NCI-H1048 (cell line): ENCODE results near the gene ADARB1.

Source experiments
- DNase-seq: peaks from one replicate; lab custom pipeline; 2025; lab: John Stamatoyannopoulos, UW

ADARB1 gene

DNA sequence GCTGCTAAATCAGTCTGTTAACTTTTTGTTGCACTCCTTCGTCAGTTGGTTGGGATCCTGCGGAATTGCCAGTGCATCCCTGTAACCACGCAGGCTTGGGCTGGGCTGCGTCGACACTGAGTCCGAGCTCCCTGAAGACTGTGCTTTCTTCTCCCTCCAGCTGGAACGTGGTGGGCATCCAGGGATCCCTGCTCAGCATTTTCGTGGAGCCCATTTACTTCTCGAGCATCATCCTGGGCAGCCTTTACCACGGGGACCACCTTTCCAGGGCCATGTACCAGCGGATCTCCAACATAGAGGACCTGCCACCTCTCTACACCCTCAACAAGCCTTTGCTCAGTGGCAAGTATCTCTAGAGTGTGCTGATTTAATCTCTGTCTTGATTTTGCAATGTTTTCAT lies 130.0 kb downstream of the ADARB1 start:
- DNase-seq: no peak

DNA sequence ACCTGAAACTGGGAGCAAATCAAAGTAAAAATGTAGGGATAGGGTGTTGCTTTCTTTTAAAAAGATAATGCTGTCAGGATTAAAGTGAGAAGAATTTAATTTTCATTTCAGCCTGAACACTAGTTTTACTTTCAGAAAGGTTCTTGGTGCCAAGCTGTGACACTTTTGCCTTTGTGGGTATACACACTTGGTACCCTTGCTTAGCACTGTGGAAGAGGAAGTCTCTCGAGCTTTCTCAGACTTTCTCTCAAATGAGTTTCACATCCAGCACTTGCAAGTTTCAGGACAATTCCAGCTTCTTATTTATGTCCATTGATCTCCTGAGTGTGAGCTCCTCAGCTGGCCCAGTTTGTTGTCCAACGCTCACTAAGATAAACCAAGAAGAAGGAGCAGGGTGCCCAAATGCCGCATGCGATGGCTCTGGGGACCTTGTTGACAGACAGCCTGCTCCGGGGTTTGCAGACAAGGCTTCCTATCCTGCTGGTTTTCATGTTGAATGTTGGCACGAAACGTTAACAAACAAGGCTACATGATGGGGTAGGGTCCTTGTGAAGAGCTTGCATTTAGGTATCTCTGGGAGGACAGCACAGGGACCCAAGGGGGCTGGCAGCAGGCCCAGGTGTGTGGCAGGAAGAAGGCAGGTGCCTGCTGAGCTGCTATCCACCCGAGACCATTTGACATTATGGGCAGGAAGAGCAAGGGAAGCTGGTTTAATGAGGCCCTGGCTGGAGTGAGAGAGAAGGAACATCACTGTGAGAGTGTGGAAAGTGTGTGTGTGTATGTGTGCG lies 133.7 kb downstream of the ADARB1 start:
- DNase-seq: no peak

DNA sequence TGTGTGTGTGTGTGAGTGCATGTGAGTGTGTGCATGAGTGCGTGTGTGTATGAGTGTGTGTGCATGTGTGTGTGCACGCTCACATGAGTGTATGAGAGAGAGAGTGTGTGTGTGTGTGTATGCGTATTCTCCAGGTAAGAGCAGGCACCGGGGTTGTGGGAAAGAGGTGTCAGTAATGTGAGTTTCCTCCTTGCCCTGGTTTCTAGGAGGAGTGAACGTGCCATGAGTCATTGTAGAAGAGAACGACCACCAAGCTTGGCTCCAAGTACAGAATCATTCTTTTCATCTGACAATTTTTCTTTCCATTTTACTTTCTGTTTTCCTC lies 134.2 kb downstream of the ADARB1 start:
- no peak for DNase-seq

DNA sequence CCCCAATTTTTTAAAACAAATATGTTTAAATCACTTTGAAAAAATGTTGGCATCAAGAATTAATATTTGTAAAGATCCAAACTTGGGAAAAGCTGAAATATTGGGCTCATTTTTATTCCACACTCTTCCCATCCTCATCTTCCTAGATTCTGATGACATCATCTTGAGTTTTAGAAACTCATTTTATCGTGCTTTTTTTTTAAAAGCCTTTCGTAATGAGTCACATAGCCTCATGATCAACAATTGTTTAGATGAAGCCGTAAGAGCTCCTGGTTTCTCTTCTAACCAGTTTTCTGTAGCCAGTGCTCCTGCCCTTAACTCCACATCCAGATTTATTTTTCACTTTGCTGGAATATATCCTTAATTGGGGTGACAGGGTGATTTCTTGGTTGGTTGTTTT lies 134.7 kb downstream of the ADARB1 start:
- DNase-seq: no peak

DNA sequence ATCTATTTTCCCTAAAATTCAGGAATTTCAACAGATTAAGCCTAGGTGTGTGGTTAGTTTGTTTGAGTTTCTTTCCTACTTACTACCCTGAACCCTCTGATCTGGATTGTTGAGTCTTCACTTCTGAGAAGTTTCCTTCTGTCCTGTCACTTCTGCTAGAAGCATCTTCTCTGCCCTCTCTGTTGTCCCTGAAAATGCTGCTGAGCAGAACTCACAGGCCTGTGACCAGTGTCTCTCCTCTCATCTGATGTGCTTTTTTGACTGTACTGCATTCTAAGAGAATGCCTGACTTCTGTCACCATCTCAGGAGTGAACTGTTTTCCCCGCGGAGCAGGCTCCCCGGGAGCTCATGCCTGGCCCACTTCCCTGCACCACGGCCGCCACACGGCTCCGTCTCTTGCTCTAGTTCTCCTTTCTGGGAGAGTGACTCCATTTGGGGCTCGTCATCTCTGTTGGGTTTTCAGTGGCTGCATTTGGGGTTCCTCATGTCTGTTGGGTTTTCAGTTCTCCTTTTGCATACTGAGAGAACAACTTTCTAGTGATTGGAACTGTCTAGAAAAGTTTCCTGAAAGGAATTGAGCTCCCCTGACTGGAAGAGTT lies 135.4 kb downstream of the ADARB1 start:
- no peak for DNase-seq

DNA sequence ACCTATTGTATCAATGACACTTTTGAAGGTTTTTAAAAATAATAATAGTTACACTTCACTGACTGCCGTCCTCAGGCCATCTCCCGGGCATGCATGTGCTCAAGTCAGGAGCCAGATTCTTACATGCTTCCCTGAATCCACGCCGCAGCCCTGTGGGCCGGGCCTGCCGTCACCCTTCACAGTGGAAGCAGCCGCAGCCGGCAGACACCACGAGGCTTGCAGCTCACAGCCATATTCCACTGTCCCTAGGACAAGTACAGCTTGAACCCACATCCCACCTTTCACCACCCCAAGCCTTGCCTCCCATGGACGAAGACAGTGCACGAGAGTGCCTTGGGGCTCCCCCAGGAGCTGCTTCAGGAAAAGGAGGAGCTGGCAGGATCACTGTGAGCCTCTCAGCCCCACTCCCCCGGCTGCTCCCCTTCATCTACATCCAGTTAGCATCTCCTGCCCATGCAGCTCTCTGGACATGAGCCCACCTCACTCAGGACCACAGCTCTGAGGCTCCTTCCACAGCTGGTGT lies 136.1 kb downstream of the ADARB1 start:
- DNase-seq: no peak

DNA sequence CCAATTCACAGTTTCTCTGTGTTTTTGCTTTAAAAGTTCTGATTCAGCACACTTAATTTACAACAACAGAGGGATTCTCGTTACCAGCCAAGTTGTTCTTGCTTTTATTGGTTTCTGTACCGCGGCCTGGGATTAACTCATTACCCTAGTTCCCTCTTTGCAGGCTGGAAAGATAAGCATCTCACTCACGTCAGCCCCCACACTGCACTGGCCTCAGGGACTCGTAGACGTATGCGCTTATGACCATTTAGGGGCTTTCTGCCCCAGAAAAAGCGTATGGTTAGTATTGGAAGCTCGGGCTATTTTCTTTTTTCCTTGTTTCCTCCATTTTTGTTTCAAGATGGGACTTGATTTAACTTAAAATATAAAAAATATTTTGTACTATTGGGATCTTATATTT lies 137.3 kb downstream of the ADARB1 start:
- DNase-seq: no peak

DNA sequence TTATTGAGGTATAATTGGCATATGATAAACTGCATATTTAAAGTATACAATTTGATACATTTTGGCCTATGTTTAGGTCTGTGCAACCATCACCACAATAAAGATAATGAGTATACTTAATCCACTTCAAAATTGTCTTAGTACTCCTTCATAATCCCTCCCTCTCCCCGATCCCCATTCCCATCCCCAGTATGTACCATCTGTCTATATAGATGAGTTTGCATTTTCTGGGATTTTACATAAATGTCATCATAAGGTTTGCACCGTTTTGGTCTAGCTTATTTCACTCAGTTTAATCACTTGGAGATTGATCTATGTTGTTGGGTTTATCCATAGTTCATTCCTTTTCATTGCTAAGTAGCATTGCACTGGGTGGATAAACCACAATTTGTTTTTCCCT lies 139.0 kb downstream of the ADARB1 start:
- DNase-seq: no peak

DNA sequence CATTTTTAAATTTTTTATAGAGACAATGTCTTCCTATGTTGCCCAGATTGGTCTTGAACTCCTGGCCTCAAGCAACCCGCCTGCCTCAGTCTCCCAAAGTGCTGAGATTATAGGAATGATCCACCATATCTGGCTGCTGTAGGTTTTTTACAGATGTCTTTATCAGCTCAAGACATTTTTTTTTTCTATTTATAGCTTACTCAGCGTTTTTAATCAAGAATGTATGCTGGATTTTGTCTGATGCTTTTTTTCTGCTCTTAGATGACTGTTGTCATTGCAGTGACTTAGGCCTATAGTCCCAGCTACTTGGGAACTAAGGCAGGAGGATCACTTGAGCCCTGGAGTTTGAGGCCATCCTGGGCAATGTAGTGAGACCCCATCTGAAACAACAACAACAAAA lies 140.8 kb downstream of the ADARB1 start:
- no peak for DNase-seq

DNA sequence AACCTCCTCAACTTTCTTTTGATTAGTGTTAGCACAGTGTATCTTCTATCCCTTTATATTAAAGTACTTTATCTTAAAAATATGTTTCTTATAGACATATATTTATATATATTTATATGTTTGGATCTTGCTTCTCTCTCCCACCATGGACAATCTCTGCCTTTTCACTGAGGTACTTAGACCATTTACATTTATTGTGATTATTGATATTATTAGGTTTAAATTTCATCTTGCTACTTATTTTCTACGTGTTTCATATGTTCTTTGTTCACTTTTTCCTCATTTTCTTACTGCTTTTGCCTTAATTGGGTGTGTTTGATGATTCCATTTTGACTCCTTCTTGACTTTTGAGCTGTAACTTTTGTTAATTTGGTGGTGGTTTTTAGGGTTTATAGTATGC lies 142.6 kb downstream of the ADARB1 start:
- no peak for DNase-seq

DNA sequence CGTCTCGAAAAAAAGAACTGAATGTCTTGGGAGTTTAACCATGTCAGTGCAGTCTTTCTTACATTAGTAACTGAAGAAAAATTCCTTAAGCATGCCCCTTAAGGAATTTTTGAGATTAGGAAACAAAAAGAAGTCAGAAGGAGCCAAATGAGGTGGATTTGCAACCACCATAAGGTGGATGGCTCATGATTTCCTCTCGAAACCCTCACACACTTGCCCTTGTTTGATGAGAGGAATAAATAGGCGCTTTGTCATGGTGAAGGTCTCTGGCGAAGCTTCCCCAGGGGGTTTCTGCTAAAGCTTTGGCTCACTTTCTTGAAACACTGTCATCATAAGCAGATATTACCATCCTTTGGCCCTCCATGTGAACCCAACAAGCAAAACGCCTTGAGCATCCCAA lies 145.1 kb downstream of the ADARB1 start:
- DNase-seq: no peak

DNA sequence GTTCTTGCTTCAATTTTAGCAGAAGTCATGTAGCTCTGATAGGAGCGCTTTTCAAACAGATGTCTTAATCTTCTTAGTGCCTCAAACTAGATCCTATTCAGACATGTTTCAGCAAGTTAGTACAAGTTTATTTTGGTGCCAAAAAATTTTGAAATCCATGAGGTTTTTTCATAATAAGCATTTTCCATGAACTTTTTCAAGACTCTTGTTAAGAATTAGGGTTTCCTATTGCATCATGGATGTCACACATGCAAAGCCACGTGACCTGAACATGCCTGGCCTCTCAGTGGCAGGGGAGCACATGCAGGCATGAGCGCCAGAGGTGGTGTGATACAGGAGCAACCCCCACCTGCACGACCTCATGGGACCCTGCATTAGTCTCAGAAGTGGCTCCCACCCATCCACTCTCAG lies 145.7 kb downstream of the ADARB1 start:
- no peak for DNase-seq

DNA sequence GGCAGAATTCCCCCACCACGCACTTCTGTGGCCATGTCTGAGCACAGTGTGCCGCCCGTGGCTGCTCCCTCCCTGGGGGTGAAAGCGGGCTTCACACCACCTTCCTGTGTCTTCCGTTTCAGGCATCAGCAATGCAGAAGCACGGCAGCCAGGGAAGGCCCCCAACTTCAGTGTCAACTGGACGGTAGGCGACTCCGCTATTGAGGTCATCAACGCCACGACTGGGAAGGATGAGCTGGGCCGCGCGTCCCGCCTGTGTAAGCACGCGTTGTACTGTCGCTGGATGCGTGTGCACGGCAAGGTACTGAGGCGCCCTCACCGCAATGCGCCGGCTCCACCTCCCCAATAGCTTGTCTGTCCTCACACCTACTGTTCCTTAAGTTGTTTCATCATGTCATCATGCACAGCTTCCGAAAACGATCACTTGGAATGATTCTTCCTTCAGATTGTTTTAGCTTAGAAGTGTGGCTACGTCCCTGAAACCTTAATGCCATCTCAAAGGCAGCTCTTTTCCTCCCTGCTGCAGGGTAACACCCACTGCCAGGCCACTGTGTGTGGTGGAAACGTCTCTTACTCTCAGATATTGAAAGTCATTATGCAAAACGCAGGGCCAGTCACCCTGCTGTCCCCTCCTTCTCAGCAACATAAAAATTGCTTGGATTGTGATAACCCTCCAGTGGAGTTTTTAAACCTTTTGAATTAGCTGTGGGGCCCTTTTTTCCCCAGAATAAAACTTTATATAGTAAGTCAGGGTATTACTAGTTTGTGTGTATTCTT lies 146.5 kb downstream of the ADARB1 start:
- no peak for DNase-seq

DNA sequence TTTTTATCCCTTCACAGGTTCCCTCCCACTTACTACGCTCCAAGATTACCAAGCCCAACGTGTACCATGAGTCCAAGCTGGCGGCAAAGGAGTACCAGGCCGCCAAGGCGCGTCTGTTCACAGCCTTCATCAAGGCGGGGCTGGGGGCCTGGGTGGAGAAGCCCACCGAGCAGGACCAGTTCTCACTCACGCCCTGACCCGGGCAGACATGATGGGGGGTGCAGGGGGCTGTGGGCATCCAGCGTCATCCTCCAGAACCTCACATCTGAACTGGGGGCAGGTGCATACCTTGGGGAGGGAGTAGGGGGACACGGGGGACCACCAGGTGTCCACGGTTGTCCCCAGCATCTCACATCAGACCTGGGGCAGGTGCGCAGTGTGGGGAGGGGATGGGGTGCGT lies 147.6 kb downstream of the ADARB1 start:
- no peak for DNase-seq

DNA sequence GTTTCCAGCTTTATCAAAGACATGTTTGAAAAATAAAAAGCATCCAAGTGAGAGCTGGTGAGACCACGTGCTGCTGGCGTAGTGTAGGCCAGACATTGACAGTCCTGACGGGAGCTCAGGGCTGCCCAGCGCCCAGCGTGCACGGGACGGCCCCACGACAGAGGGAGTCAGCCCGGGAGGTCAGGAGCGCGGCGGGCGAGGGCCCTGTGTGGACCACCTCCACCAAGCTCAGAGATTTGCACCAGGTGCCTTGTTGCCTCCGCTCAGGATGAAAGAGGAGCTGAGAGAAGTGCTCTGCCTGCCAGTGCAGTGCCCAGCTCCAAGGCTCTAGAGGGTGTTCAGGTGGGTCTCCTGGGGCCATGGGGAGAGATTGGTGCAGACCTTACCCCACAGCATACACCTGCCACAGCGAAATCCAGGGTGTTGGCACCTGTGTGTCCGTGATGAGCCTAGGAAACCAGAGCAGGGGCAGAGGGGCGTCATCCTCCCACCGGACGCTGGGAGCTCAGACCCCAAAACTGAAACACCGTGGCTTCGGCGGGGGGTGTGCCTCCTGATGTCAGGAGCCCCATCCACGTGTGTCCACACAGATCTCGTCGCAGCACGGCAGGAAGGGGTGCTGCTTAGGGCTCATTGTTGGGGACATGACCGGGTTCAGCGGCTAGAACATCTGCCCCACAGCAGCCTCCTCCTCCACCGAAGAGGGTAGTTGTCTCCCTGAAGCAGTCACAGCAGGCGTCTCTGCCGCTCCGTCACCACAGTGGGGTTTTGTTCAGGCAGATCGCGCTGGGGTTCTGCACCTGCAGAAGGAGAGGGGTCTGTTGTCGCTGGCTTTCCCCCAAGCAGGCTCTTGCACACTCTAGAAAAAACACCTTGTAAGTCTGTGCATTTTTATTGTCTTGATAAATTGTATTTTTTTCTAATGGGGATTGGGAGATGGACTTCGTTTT lies 149.1 kb downstream of the ADARB1 start:
- DNase-seq: no peak

DNA sequence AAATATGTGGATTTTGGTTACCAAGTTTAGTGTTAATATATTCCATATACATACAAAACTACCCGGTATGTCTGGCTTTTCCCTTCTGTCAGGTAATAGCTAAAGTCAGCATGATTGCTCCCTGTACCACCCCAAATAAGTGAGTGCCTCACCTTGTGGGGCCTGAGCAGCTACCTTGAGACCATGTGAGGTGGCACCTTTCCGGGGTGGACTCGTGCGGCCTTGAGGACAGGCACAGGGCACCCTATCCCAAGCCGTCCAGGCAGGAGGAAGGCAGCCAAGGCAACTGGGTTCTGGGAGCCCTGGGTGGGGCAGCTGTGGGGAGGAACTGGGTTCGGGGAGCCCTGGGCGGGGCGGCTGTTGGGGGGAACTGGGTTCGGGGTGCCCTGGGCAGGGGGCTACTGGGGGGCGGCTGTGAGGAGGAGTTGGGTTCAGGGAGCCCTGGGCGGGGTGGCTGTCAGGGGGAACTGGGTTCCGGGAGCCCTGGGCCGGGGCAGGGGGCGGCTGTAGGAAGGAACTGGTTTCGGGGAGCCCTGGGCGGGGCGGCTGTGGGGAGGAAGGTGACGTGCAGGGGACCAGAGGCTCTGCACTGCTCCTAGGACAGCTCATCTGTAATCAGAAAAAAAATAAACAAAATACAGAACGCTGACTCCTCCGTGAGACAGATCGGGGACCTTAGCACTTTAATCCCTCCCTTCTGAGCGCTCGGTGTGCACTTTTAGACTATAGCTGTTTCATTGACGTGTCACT lies 150.0 kb downstream of the ADARB1 start:
- no peak for DNase-seq

DNA sequence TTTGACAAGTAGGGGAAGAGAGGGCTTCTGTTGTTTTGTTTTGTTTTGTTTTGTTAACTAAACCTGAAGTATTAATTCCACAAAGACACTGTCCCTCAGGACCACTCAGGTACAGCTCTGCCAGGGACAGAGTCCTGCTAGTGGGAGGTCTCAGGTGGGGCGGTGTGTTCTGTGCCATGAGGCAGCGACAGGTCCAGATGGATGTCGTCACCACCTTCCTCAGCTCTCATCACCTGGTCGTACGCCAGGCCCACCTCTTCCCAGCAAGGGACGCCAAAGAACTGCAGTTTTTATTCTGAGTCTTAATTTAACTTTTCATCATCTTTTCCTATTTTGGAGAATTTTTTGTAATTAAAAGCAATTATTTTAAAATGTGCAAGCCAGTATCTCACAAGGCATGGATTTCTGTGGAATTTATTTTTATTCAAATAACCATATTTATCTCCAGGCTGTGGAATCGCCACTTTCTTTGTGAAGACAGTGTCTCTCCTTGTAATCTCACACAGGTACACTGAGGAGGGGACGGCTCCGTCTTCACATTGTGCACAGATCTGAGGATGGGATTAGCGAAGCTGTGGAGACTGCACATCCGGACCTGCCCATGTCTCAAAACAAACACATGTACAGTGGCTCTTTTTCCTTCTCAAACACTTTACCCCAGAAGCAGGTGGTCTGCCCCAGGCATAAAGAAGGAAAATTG lies 150.8 kb downstream of the ADARB1 start:
- no peak for DNase-seq

DNA sequence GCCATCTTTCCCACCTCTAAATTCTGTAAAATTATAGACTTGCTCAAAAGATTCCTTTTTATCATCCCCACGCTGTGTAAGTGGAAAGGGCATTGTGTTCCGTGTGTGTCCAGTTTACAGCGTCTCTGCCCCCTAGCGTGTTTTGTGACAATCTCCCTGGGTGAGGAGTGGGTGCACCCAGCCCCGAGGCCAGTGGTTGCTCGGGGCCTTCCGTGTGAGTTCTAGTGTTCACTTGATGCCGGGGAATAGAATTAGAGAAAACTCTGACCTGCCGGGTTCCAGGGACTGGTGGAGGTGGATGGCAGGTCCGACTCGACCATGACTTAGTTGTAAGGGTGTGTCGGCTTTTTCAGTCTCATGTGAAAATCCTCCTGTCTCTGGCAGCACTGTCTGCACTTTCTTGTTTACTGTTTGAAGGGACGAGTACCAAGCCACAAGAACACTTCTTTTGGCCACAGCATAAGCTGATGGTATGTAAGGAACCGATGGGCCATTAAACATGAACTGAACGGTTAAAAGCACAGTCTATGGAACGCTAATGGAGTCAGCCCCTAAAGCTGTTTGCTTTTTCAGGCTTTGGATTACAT lies 151.5 kb downstream of the ADARB1 start:
- no peak for DNase-seq

DNA sequence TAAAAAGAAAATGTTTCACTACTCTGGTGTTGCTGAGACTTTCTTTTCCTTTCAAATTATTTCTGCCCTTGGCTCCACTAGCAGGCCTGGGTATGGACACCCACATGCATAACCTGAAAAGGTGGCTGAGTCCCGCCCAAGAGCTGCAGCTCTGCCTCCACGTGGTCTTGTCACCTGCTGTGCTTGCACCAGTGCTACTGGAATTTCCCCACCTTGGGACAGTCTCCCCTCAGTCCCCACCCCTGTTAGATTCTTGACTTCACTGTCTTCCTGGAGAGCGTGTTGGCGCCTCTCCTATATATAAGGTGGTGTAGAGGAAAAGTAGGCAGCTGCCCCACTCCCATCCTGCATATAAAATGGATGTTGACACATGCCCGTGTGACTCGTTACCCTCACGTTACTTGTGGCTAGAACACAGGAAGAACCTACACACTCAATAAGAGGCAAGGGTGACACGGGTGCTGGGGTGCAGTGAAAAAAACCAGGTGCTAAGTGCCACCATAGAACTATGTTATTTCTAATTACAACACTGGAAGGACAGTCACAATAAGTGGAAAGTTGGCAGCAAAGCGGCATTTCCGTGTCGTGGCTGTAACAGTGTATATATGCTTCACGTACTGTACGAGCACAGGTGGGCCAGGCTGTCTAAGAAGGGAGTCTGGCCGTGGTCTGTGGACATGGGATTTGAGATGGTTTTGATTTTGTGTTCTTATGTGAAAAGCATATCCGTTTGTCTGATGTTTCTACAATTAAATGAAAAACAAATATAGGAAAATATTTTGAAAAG lies 152.4 kb downstream of the ADARB1 start:
- DNase-seq: no peak
